ENCODE data around the gene GET4. TPM values are rescaled to one million over a fixed set of nuclear protein-coding genes. Genes with fewer than 3 reads are reported as not detected.
"Not testable (repeated sequence)": the region's sequence is repeated elsewhere in the genome, so short reads cannot be mapped to it uniquely, and the experiment has no call there.

GET4 gene
- total RNA-seq, 4 donors from 2014 or later, result 6.1 to 39.4 (median 26.7) TPM

GRCh38 chr7:869348-869747 lies 7.0 kb upstream of the GET4 start:
- Histone ChIP-seq H3K27me3 (no peaks in the 10 kb centered on the region), H3K4me1 (peaks cover 15 to 23% of the 10 kb centered on the region in 2 donors), H3K27ac (peak overlapping the region; percentile 38 to 68), H3K9me3 (no peaks in the 10 kb centered on the region), H3K4me3 (no peak overlapping the region), H3K36me3 (no peaks in the 10 kb centered on the region)
- TF ChIP-seq CTCF (IDR thresholded peaks at IDR 0.05), result no peak
- no peak for TF ChIP-seq POLR2A (IDR thresholded peaks at IDR 0.05)
- intact Hi-C loops (cut with DNase I; ENCODE audit: low total_unique reads), result no loop called here
- DNase-seq, result no peak

GRCh38 chr7:871900-872537 lies 4.3 kb upstream of the GET4 start:
- Histone ChIP-seq H3K4me1 (peaks cover 21 to 22% of the 10 kb centered on the region in 2 donors), H3K9me3 (no peaks in the 10 kb centered on the region), H3K27me3 (no peaks in the 10 kb centered on the region), H3K36me3 (no peaks in the 10 kb centered on the region), H3K4me3 (no peak overlapping the region), H3K27ac (peak overlapping the region; percentile 77 to 88)
- no peak for DNase-seq
- intact Hi-C loops (cut with DNase I; ENCODE audit: low total_unique reads), result loop anchor here (10.0 kb wide), 1 partner anchor 87 kb away; no protein-coding TSS in a partner anchor
- TF ChIP-seq CTCF (IDR thresholded peaks at IDR 0.05) (no peak), POLR2A (IDR thresholded peaks at IDR 0.05) (no peak)

- not testable (repeated sequence) for H3K36me3 ChIP-seq, H3K27me3 ChIP-seq, H3K9me3 ChIP-seq, H3K4me3 ChIP-seq, DNase-seq
- H3K4me1 ChIP-seq, result peaks cover 14 to 15% of the 10 kb centered on the region in 2 donors
- intact Hi-C loops (cut with DNase I; ENCODE audit: low total_unique reads), result loop anchor here (10.0 kb wide), 1 partner anchor 88 kb away; no protein-coding TSS in a partner anchor
- peak overlapping the region; percentile 77 to 88 for H3K27ac ChIP-seq
Measured at GRCh38 chr7:872685-873084, 3.7 kb upstream of the GET4 start.

- Histone ChIP-seq H3K4me1 (peaks cover 10 to 17% of the 10 kb centered on the region in 2 donors), H3K27me3 (no peaks in the 10 kb centered on the region), H3K4me3 (no peak overlapping the region), H3K36me3 (no peaks in the 10 kb centered on the region), H3K27ac (peak overlapping the region; percentile 77 to 88), H3K9me3 (no peaks in the 10 kb centered on the region)
- TF ChIP-seq CTCF (IDR thresholded peaks at IDR 0.05) (peak; percentile 87 to 96 (median 92)), POLR2A (IDR thresholded peaks at IDR 0.05) (peak in 1 of 2 donors; percentile 9)
- peak; percentile 79 to 86 for DNase-seq
- intact Hi-C loops (cut with DNase I; ENCODE audit: low total_unique reads), result loop anchor here (10.0 kb wide), 1 partner anchor 89 kb away; no protein-coding TSS in a partner anchor
Measured at GRCh38 chr7:873367-874002, 2.9 kb upstream of the GET4 start.

GRCh38 chr7:874031-874749 lies 2.2 kb upstream of the GET4 start:
- H3K27me3 ChIP-seq, result no peaks in the 10 kb centered on the region
- DNase-seq, result peak in 1 of 2 donors; percentile 51
- no peaks in the 10 kb centered on the region for H3K36me3 ChIP-seq
- TF ChIP-seq POLR2A (IDR thresholded peaks at IDR 0.05), result no peak
- TF ChIP-seq CTCF (IDR thresholded peaks at IDR 0.05), result no peak
- H3K27ac ChIP-seq, result peak overlapping the region; percentile 77 to 88
- H3K4me3 ChIP-seq, result no peak overlapping the region
- intact Hi-C loops (cut with DNase I; ENCODE audit: low total_unique reads), result loop anchor here (10.0 kb wide), 1 partner anchor 89 kb away; no protein-coding TSS in a partner anchor
- no peaks in the 10 kb centered on the region for H3K9me3 ChIP-seq
- peaks cover 10 to 20% of the 10 kb centered on the region in 2 donors for H3K4me1 ChIP-seq
